GM23338 (cell line): Measurements from ENCODE around the gene SLC9A9. TPM values are rescaled to one million over a fixed set of nuclear protein-coding genes. Genes with fewer than 3 reads are reported as not detected.

Experiments used
- ATAC-seq: fragments of 200-7000 bp; cut with Tn5 transposase; 3 replicates; pipeline ENCODE4 v1.9.1; 2020
- DNase-seq: peaks from one replicate; pipeline ENCODE4 v3.0.0-alpha.2; 2015; ENCODE audit warnings: low spot score
- H2AFZ ChIP-seq: fragments of 200-600 bp; sonication (generic); 2 replicates; pipeline ENCODE4 v1.8.0; 2016; ENCODE audit warnings: antibody characterized with exemption, mild to moderate bottlenecking, moderate library complexity
- H3F3A ChIP-seq: fragments of 200-600 bp; sonication (generic); replicated peaks from 2 replicates; pipeline ENCODE4 v1.8.0; 2017; ENCODE audit warnings: antibody characterized with exemption, mixed run types, low read depth
- H3K27ac ChIP-seq: fragments of 200-600 bp; sonication (generic); 2 replicates; pipeline ENCODE4 v1.6.1; 2016; ENCODE audit warnings: low read depth
- H3K27me3 ChIP-seq: fragments of 200-600 bp; sonication (generic); 2 replicates; pipeline ENCODE4 v1.8.0; 2016; ENCODE audit warnings: mild to moderate bottlenecking, mixed run types, moderate library complexity; ENCODE audit not compliant: insufficient read depth
- H3K36me3 ChIP-seq: fragments of 200-600 bp; sonication (generic); 2 replicates; pipeline ENCODE4 v1.8.0; 2016; ENCODE audit warnings: mild to moderate bottlenecking; ENCODE audit not compliant: insufficient read depth
- H3K4me1 ChIP-seq: fragments of 200-600 bp; sonication (generic); 2 replicates; pipeline ENCODE4 v1.8.0; 2016; ENCODE audit warnings: mild to moderate bottlenecking, moderate library complexity; ENCODE audit not compliant: insufficient read depth
- H3K4me2 ChIP-seq: fragments of 200-600 bp; sonication (generic); 2 replicates; pipeline ENCODE4 v1.7.1; 2017; ENCODE audit warnings: mixed run types
- H3K4me3 ChIP-seq: fragments of 200-600 bp; sonication (generic); 2 replicates; pipeline ENCODE4 v1.6.1; 2016; ENCODE audit warnings: mixed run types
- H3K79me2 ChIP-seq: fragments of 200-600 bp; sonication (generic); replicated peaks from 2 replicates; pipeline ENCODE4 v1.8.0; 2017; ENCODE audit warnings: mild to moderate bottlenecking; ENCODE audit not compliant: insufficient read depth
- H3K9me2 ChIP-seq: fragments of 200-600 bp; sonication (generic); 2 replicates; pipeline ENCODE4 v1.8.0; 2017; ENCODE audit not compliant: insufficient read depth
- H4K20me1 ChIP-seq: fragments of 200-600 bp; sonication (generic); replicated peaks from 2 replicates; pipeline ENCODE4 v1.8.0; 2017; ENCODE audit warnings: mild to moderate bottlenecking; ENCODE audit not compliant: insufficient read depth
- H3K27ac Mint-ChIP-seq: 2 replicates; pipeline ENCODE4 v1.8.0; 2020; ENCODE audit warnings: inconsistent platforms, mild to moderate bottlenecking, moderate library complexity, mixed read lengths
- H3K27me3 Mint-ChIP-seq: 3 replicates; pipeline ENCODE4 v1.8.0; 2022; ENCODE audit warnings: low read depth, mild to moderate bottlenecking, moderate library complexity, mixed read lengths, inconsistent platforms; ENCODE audit not compliant: insufficient read depth, poor library complexity
- H3K36me3 Mint-ChIP-seq: 3 replicates; pipeline ENCODE4 v1.8.0; 2021; ENCODE audit warnings: low read depth, mild to moderate bottlenecking, inconsistent platforms, moderate library complexity, mixed read lengths
- H3K4me1 Mint-ChIP-seq: 3 replicates; pipeline ENCODE4 v1.8.0; 2020; ENCODE audit warnings: mild to moderate bottlenecking, inconsistent platforms, mixed read lengths
- H3K4me3 Mint-ChIP-seq: 3 replicates; pipeline ENCODE4 v1.8.0; 2021; ENCODE audit warnings: moderate library complexity, mild to moderate bottlenecking, inconsistent platforms, mixed read lengths
- H3K9me3 Mint-ChIP-seq: 3 replicates; pipeline ENCODE4 v1.8.0; 2020; ENCODE audit warnings: moderate library complexity, mild to moderate bottlenecking, inconsistent platforms, mixed read lengths
- CTCF ChIP-seq, 2 experiments: fragments of 200-600 bp in 1 of 2; sonication (generic) in 1 of 2; conservative IDR thresholded peaks; 2 replicates each; pipeline versions ENCODE4 v1.5.1 to v1.6.1; 2016 to 2017; ENCODE audit warnings: antibody characterized with exemption in 2 of 2, low read depth in 2 of 2, mild to moderate bottlenecking in 2 of 2, moderate library complexity in 1 of 2
- ETS1 ChIP-seq: IDR thresholded peaks from 2 replicates; pipeline ENCODE4 v1.6.1; 2016; ENCODE audit warnings: antibody characterized with exemption
- EZH2phosphoT487 ChIP-seq: fragments of 200-600 bp; sonication (generic); IDR thresholded peaks from one replicate; pipeline ENCODE4 v1.8.1; 2018; ENCODE audit warnings: antibody characterized with exemption; ENCODE audit not compliant: unreplicated experiment
- JUNB ChIP-seq: IDR thresholded peaks from one replicate; pipeline ENCODE4 v1.6.1; 2016; ENCODE audit warnings: antibody characterized with exemption; ENCODE audit not compliant: unreplicated experiment
- NANOG ChIP-seq: IDR thresholded peaks from 2 replicates; pipeline ENCODE4 v1.6.1; 2016; ENCODE audit warnings: antibody characterized with exemption, borderline replicate concordance
- STAT1 ChIP-seq: IDR thresholded peaks from one replicate; pipeline ENCODE4 v1.6.1; 2016; ENCODE audit warnings: antibody characterized with exemption; ENCODE audit not compliant: unreplicated experiment
- ZNF331 ChIP-seq: fragments of 250-450 bp; sonication (Bioruptor Pico); IDR thresholded peaks from 2 replicates; pipeline ENCODE4 v1.5.0; 2020; ENCODE audit warnings: low read depth, mild to moderate bottlenecking, moderate library complexity
- polyA plus RNA-seq: library from polyadenylated mRNA; unstranded; fragments of >200 nt; fragmentation: Nextera tagmentation; extraction: Ambion mirVana; gene quantifications from 2 replicates; pipeline ENCODE4 v1.2.1, GENCODE V29; 2016
- total RNA-seq: library from RNA; depleted of rRNA; stranded (reverse); fragments of >200 nt; shearing (Covaris generic); gene quantifications from 2 replicates; pipeline ENCODE4 v1.2.3, GENCODE V29; 2014
- TF ChIP-seq, protein P1 (sequence below): fragments of 250-450 bp; sonication (Bioruptor Pico); IDR thresholded peaks from 2 replicates; pipeline ENCODE4 v1.5.0; 2020; ENCODE audit warnings: mild to moderate bottlenecking, moderate library complexity

SLC9A9 gene
- total and polyA plus RNA-seq, 2 experiments from 2014 or later: 1.3 to 1.6 TPM

- Histone ChIP-seq H3K36me3 (no peaks in the 10 kb centered on the region), H3K27me3 (no peaks in the 10 kb centered on the region), H3K4me3 (no peak overlapping the region), H2AFZ (no peak overlapping the region), H3F3A (no peaks in the 10 kb centered on the region), H3K79me2 (no peaks in the 10 kb centered on the region), H4K20me1 (no peaks in the 10 kb centered on the region), H3K27ac (no peak overlapping the region), H3K4me1 (peaks cover 18% of the 10 kb centered on the region), H3K9me2 (peaks cover 6% of the 10 kb centered on the region; the same call in 1 of the 2 replicates), H3K4me2 (no peak overlapping the region)
- Mint-ChIP-seq H3K9me3 (no peaks in the 10 kb centered on the region), H3K36me3 (no peaks in the 10 kb centered on the region), H3K4me3 (no peak overlapping the region), H3K4me1 (peaks cover 36% of the 10 kb centered on the region), H3K27ac (no peak overlapping the region), H3K27me3 (no peaks in the 10 kb centered on the region)
- no peak for TF ChIP-seq EZH2phosphoT487
- TF ChIP-seq, protein P1, sequence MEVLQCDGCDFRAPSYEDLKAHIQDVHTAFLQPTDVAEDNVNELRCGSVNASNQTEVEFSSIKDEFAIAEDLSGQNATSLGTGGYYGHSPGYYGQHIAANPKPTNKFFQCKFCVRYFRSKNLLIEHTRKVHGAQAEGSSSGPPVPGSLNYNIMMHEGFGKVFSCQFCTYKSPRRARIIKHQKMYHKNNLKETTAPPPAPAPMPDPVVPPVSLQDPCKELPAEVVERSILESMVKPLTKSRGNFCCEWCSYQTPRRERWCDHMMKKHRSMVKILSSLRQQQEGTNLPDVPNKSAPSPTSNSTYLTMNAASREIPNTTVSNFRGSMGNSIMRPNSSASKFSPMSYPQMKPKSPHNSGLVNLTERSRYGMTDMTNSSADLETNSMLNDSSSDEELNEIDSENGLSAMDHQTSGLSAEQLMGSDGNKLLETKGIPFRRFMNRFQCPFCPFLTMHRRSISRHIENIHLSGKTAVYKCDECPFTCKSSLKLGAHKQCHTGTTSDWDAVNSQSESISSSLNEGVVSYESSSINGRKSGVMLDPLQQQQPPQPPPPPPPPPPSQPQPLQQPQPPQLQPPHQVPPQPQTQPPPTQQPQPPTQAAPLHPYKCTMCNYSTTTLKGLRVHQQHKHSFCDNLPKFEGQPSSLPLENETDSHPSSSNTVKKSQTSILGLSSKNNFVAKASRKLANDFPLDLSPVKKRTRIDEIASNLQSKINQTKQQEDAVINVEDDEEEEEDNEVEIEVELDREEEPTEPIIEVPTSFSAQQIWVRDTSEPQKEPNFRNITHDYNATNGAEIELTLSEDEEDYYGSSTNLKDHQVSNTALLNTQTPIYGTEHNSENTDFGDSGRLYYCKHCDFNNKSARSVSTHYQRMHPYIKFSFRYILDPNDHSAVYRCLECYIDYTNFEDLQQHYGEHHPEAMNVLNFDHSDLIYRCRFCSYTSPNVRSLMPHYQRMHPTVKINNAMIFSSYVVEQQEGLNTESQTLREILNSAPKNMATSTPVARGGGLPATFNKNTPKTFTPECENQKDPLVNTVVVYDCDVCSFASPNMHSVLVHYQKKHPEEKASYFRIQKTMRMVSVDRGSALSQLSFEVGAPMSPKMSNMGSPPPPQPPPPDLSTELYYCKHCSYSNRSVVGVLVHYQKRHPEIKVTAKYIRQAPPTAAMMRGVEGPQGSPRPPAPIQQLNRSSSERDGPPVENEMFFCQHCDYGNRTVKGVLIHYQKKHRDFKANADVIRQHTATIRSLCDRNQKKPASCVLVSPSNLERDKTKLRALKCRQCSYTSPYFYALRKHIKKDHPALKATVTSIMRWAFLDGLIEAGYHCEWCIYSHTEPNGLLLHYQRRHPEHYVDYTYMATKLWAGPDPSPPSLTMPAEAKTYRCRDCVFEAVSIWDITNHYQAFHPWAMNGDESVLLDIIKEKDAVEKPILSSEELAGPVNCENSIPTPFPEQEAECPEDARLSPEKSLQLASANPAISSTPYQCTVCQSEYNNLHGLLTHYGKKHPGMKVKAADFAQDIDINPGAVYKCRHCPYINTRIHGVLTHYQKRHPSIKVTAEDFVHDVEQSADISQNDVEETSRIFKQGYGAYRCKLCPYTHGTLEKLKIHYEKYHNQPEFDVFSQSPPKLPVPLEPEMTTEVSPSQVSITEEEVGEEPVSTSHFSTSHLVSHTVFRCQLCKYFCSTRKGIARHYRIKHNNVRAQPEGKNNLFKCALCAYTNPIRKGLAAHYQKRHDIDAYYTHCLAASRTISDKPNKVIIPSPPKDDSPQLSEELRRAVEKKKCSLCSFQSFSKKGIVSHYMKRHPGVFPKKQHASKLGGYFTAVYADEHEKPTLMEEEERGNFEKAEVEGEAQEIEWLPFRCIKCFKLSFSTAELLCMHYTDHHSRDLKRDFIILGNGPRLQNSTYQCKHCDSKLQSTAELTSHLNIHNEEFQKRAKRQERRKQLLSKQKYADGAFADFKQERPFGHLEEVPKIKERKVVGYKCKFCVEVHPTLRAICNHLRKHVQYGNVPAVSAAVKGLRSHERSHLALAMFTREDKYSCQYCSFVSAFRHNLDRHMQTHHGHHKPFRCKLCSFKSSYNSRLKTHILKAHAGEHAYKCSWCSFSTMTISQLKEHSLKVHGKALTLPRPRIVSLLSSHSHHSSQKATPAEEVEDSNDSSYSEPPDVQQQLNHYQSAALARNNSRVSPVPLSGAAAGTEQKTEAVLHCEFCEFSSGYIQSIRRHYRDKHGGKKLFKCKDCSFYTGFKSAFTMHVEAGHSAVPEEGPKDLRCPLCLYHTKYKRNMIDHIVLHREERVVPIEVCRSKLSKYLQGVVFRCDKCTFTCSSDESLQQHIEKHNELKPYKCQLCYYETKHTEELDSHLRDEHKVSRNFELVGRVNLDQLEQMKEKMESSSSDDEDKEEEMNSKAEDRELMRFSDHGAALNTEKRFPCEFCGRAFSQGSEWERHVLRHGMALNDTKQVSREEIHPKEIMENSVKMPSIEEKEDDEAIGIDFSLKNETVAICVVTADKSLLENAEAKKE (CRISPR knock-in tag): no peak
- TF ChIP-seq ZNF331 (CRISPR knock-in tag): no peak
- TF ChIP-seq CTCF (conservative IDR thresholded peaks at IDR 0.05; ENCODE audit: low read depth in 2 of 2): no peak
- no peak for TF ChIP-seq ETS1
- TF ChIP-seq JUNB: no peak
- no peak for TF ChIP-seq STAT1
- no peak for TF ChIP-seq NANOG
- ATAC-seq (no peak), DNase-seq (no peak)
Measured at GRCh38 chr3:143783851-143784370, 64.4 kb downstream of the SLC9A9 start.
